HG03439 (cell line): ENCODE data around the gene ZRSR2.
"Not testable (repeated sequence)": the region's sequence is repeated elsewhere in the genome, so short reads cannot be mapped to it uniquely, and the experiment has no call there.

Source experiments
- ATAC-seq: cut with Tn5 transposase; IDR thresholded peaks from one replicate; pipeline ENCODE4 v1.9.1; 2021; ENCODE audit warnings: mild to moderate bottlenecking, moderate library complexity; ENCODE audit not compliant: unreplicated experiment

Gene ZRSR2

GRCh38 chrX:15789979-15790768 is at the start of gene ZRSR2:
Gene ZRSR2, plus strand, starts transcription at chrX:15790484. Its CDS starts 12 bp downstream, at chrX:15790496.
- ATAC-seq, result peak; percentile 95

- ATAC-seq, result no peak
These were observed 46.0 kb upstream of the ZRSR2 start for GRCh38 chrX:15744181-15744867.

GRCh38 chrX:15745179-15745578 is 45.1 kb upstream of the ZRSR2 start:
- ATAC-seq, result no peak

GRCh38 chrX:15746651-15747050 is 43.6 kb upstream of the ZRSR2 start:
- not testable (repeated sequence) for ATAC-seq

- no peak for ATAC-seq
These were observed 42.6 kb upstream of the ZRSR2 start for GRCh38 chrX:15747626-15748173.

- ATAC-seq, result no peak
These were observed 41.4 kb upstream of the ZRSR2 start for GRCh38 chrX:15748841-15749240.

- ATAC-seq, result peak; percentile 66
These were observed 40.4 kb upstream of the ZRSR2 start for GRCh38 chrX:15749642-15750610.

GRCh38 chrX:15750611-15751154 is 39.6 kb upstream of the ZRSR2 start:
- no peak for ATAC-seq

GRCh38 chrX:15751155-15751819 is 39.0 kb upstream of the ZRSR2 start:
- no peak for ATAC-seq

- ATAC-seq, result no peak
These were observed 35.2 kb upstream of the ZRSR2 start for GRCh38 chrX:15755091-15755490.

GRCh38 chrX:15758140-15758539 is 32.1 kb upstream of the ZRSR2 start:
- no peak for ATAC-seq

GRCh38 chrX:15759886-15760285 is 30.4 kb upstream of the ZRSR2 start:
- ATAC-seq, result not testable (repeated sequence)

GRCh38 chrX:15761564-15762191 is 28.6 kb upstream of the ZRSR2 start:
- ATAC-seq, result no peak

GRCh38 chrX:15769300-15769954 is 20.9 kb upstream of the ZRSR2 start:
- ATAC-seq, result no peak

- ATAC-seq, result peak; percentile 82
These were observed 8.2 kb upstream of the ZRSR2 start for GRCh38 chrX:15781961-15782699.

- ATAC-seq, result no peak
These were observed 5.0 kb upstream of the ZRSR2 start for GRCh38 chrX:15785176-15785750.

GRCh38 chrX:15786915-15787314 is 3.4 kb upstream of the ZRSR2 start:
- no peak for ATAC-seq

GRCh38 chrX:15790769-15791290 is 546 bp downstream of the ZRSR2 start:
- peak; percentile 18 for ATAC-seq
